Stromal cell of bone marrow (primary cell): ENCODE results near the gene MYOD1.

Experiments
- DNase-seq: peaks from one replicate; pipeline ENCODE4 v3.0.0-alpha.2; 2012; ENCODE audit warnings: low read depth

Gene MYOD1

DNA sequence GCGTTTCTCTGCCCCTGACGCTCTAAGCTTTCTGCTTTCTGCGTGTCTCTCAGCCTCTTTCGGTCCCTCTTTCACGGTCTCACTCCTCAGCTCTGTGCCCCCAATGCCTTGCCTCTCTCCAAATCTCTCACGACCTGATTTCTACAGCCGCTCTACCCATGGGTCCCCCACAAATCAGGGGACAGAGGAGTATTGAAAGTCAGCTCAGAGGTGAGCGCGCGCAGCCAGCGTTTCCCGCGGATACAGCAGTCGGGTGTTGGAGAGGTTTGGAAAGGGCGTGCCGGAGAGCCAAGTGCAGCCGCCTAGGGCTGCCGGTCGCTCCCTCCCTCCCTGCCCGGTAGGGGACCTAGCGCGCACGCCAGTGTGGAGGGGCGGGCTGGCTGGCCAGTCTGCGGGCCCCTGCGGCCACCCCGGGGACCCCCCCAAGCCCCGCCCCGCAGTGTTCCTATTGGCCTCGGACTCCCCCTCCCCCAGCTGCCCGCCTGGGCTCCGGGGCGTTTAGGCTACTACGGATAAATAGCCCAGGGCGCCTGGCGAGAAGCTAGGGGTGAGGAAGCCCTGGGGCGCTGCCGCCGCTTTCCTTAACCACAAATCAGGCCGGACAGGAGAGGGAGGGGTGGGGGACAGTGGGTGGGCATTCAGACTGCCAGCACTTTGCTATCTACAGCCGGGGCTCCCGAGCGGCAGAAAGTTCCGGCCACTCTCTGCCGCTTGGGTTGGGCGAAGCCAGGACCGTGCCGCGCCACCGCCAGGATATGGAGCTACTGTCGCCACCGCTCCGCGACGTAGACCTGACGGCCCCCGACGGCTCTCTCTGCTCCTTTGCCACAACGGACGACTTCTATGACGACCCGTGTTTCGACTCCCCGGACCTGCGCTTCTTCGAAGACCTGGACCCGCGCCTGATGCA is at the start of gene MYOD1:
Gene MYOD1 (plus strand): TSS at position 544 of the 910 bp plus-strand sequence. CDS start 212 bp downstream, at position 756.
- no peak for DNase-seq

GRCh38 chr11:17672469-17672868 is 46.9 kb upstream of the MYOD1 start:
- DNase-seq, result no peak

- DNase-seq, result no peak
Measured at GRCh38 chr11:17673951-17674350, 45.4 kb upstream of the MYOD1 start.

- no peak for DNase-seq
Measured at GRCh38 chr11:17682848-17683247, 36.5 kb upstream of the MYOD1 start.

- DNase-seq, result peak; percentile 23
Measured at GRCh38 chr11:17683377-17684161, 35.8 kb upstream of the MYOD1 start.

DNA sequence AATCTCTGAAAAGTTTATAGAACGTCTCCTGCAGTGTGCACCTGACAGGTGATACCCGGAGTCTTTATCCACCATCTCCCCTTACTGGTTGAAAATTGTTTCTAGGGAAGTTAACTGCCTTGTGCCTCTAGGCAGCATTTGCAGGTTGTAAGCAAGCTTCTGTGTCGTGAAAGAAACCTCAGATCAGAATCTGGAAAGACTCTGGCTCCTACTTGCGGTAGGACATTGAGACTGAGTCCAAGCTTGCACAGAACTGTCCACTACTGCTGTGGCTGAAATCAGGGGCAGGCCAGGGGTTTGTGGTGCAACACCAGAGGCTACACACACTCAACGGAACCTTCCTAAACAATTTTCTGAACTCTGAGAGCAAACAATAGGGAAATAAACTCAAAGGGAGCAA is 34.8 kb upstream of the MYOD1 start:
- no peak for DNase-seq

DNA sequence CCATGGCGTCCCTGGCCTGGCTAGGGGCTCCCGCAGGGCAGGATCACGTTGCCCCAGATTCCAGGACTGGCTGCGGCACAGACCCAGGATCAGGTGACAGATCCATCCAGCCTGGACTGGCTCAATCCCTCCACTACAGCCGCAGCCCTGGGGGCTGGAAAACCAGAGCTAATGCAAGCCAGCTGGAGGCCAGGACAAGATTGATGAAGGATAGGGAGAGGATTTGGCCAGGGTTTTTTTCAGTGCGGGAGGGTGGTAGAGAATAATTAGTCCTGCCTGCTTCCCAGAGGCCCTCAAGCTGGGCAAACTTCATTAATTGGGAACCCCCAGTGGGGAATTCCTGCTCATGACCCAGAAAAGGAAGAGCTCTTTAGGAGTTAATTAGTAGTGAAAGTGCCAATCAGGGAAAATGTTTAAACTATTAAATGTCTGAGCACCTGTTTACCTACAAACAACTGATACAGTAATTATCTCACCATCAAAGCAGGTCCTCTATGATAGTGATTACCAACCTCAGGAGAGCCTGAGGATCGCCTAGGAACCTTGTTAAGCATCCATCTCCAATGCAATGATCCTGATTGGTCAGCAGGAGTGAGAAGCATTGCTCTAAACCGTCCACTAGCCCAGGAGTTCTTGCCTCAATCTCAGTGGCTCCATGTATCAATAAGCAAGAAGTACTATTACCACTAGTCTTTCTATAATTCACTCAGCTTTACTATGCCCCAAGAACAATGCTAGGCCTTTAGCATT is 33.0 kb upstream of the MYOD1 start:
- no peak for DNase-seq

DNA sequence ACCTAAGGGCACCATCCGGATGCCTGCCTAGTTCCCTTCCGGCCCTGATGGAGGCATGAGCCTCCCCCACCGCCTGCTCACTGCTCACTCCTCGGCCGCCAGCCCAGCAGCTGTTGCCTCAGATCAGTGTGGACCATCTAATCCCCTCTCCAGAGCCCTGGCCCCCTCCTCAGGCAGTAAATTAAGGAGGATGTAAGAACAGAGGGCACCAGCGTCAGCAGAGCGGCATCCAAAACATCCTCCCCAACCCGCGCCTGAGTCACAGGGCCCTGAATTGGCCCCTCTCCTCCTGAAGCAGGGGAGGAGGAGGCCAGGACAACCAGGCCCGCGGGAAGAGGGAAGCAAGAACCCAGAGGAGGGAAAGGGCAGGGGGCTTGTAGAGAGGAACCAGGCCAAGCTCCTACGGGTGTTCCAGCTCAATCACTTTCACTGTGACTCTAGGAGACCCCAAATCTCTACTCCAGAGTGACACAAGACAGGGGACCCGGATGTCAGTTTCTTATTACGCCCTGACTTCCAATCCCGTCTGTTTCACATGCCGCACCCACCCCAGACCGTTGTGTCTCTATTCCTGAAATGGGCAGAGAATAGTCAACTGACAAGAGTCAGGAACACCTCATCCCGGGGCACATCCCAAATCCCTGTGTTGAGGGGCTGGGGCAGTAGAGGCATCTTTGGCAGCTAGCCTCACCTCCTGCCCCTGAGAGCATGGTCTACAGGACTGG is 31.3 kb upstream of the MYOD1 start:
- DNase-seq, result no peak

- DNase-seq, result no peak
Measured at GRCh38 chr11:17691550-17691949, 27.8 kb upstream of the MYOD1 start.

DNA sequence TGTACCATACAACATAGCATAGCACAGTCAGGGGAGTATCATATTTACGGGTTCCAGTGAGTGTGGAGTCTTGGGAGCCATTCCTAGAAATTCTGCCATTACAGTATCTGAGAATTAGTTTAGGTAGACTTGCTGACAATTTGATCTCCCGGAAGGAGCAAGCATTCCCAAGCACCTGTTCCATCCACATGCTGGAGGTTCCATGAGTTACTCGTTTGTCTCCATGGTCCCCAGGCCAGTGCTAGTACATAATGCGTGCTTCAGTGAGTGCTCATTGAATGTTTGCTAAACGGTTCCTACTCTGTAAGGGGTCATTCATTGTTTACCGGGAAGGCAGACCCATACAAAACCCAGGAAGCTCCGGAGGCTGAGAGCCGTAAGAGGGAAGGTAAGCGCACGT is 27.4 kb upstream of the MYOD1 start:
- no peak for DNase-seq

GRCh38 chr11:17692931-17693330 is 26.4 kb upstream of the MYOD1 start:
- no peak for DNase-seq

GRCh38 chr11:17693531-17693930 is 25.8 kb upstream of the MYOD1 start:
- DNase-seq, result no peak

DNA sequence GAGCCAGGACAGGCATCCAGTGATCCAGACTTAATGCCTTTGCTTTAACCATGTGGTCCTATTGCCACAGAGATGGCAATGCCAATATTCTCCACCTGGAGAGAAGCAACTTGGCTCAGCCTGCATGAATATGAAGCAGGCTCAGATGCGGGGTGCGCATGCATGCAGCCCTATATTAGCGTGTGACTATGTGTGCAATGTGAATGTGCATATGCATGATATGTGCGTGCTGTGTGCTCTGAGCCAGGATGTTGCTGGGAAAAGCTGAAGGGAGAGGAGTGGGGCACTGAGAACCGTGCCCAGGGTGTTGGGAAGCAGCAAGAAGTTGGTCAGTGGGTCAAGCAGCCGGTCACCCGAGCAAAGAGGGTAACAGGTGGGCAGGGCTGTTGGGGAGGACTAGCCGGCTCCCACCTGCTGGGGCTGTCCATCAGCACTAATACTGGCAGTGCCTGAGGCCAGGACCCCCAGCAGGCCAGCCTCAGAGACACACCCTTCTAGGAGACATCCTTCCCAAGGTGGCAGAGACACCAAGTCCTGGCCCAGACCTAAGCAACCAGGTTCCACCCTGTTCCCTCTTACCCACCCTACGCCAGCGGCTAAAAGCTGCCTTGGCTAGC is 24.8 kb upstream of the MYOD1 start:
- DNase-seq, result no peak

DNA sequence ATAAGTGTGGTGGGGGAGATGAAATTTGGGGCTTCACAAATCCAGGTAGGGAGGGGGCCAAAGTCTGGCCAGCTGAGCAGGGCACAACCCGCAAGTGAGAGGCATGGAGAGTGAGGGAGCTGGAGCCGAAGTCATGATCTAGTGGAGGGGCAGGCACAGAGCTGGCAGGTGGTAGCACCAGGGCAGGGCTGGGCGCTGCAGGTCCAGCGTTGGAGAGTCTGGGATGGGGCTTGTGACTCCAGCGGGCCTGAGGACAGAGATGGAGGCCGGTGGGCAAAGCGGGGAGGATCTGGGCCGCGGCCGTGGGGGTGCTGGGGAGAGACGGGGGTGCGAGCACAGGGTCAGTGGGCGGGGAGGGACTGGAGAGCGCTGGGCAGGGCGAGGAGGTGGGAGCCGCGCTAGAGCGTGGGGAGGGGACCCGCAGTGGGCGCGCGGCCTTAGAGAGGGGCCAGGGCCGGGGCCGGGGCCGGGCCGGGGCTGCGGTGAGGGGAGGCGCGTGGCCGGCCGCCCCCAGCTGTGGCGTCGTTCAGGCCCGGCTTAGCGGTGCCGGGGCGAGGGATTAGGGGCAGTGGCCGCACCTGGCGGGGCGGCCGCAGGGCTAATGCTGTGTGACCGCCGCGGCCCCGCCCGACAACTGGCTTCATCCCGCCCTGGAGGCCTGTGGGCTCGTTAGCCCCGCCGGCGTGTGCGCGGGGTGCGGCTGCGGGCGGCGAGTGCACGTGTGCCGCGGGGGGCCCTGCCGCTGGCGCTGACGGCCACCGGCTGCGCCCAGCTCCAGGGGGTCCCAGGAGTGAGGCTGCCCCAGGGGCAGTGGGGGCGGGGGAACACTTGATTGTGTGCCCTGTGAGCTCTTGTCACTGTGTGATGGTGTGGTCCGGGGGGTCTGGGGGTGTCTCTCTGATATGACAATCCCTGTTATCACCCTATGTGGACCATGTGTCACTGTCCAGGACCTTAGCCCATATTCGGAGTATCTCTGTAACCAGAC is 23.6 kb upstream of the MYOD1 start:
- DNase-seq, result no peak

- DNase-seq, result no peak
Measured at GRCh38 chr11:17696741-17697140, 22.6 kb upstream of the MYOD1 start.

DNA sequence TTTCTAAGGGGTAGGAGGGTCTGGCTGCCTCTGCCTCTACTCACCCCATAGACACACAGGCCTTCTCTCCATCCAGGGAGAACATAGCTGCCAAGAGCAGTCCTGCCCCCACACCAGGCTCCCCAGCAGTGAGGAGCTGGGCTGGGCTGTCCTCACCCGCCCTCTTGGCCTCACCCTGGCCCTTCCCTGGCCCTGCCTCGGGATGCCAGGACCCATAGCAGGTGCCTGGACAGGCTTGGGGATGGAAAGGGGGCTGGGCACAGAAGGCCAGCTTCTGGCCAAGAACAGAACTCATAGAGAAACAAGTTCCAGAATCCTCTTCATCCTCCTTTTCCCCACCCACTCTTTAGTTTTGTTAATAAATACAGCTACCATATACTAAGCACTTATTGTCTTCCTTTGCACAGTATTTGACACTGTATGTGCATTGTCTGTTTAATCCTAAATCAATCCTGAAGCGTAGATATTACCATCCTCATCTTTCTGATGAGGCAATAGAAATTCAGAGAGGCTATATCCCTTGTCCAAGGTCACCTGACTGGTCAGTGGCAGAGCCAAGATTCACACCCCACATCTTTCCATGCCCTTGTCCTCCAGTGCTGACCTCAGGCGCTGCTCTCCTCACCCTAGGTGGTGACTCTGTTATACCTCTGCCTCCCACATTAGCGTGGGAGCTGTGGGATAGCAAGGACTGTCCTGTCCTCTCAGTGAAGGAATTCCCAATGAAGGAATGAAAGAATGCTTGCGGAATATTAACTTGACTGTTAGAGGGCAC is 22.0 kb upstream of the MYOD1 start:
- no peak for DNase-seq

DNA sequence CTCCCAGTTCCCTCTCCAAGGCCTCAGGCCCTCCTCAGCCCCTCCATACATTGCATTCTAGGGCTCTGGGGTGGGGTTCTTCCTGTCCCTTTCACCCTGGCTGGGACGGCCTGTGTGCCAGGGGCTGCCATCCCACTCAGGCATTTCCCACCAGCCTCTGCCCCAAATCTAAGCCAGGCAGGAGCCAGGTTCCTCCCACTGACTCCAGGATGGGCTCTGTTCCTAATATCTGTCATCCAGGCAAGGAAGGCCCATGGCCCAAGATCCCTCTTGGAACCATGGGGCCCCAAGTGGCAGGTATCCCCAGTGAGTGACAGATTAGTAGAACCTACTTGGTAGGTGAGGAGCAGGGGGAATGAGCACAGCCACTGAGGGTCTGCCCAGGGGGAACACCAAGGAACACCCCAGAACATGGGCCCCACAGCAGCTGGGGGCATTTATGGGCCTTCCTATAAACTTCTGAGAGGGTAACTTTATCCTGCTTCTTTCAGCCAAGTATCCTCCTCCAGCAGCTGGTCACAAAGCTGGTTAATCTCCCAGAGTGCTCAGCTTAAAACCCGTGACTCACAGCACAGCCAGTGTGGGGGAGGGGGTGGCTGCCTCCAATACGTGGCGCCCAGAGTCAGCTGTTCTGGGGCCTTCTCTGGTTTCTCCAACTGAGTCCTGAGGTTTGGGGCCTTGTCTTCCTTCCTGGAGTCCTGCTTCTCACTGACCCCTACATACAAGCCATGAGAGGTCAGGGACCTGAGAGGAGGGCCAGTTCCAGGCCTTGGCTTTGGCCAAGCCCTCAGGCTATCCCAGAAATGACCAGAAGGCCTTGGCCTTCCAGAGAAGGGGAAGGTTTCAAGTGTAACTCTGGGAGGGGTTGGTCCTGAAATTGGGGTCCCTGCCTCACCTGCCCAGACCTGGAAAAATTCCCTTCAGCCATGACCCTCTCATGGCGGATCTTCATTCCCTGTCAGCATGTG is 19.9 kb upstream of the MYOD1 start:
- no peak for DNase-seq

DNA sequence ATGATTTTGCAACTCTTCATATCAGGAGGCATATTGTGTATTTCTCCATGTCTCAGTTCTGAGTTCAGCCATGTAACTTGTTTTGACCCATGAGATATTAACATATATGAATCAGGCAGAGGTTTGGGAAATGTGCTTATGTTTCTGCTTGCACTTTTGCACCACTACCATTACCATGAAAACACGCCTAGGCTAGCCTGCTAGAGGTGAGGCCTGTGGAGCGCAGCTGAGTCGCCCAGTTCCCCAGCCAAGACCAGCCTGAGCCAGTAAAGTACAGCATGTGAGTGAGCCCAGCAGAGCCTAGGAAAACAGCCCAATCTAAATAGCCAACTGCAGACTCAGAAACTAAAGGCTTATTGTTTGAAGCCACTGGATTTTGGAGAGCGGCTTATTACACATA is 18.4 kb upstream of the MYOD1 start:
- no peak for DNase-seq
